HG03342 (cell line): ENCODE measurements around the gene WDR72.
A peak's percentile ranks its signal among the peaks of the same experiment; 100 is the strongest.

Experiments used
- ATAC-seq: cut with Tn5 transposase; IDR thresholded peaks from one replicate; pipeline ENCODE4 v1.9.1; 2021; ENCODE audit warnings: mild to moderate bottlenecking, moderate library complexity; ENCODE audit not compliant: unreplicated experiment

WDR72 gene

GRCh38 chr15:53611145-53611920 lies 148.1 kb downstream of the WDR72 start:
- no peak for ATAC-seq

GRCh38 chr15:53591041-53591440 lies 168.4 kb downstream of the WDR72 start:
- ATAC-seq = no peak

GRCh38 chr15:53590380-53590779 lies 169.1 kb downstream of the WDR72 start:
- no peak for ATAC-seq

- no peak for ATAC-seq
Observed at GRCh38 chr15:53589520-53590057, 169.9 kb downstream of the WDR72 start.

GRCh38 chr15:53588773-53589172 lies 170.7 kb downstream of the WDR72 start:
- ATAC-seq = no peak

GRCh38 chr15:53586799-53587198 lies 172.7 kb downstream of the WDR72 start:
- ATAC-seq = peak; percentile 78

- ATAC-seq = no peak
Observed at GRCh38 chr15:53581513-53581912, 177.9 kb downstream of the WDR72 start.

GRCh38 chr15:53580366-53580765 lies 179.1 kb downstream of the WDR72 start:
- no peak for ATAC-seq

GRCh38 chr15:53576841-53577240 lies 182.6 kb downstream of the WDR72 start:
- no peak for ATAC-seq

GRCh38 chr15:53573091-53573490 lies 186.4 kb downstream of the WDR72 start:
- ATAC-seq = no peak

GRCh38 chr15:53569751-53570480 lies 189.5 kb downstream of the WDR72 start:
- no peak for ATAC-seq

GRCh38 chr15:53566912-53567311 lies 192.6 kb downstream of the WDR72 start:
- no peak for ATAC-seq

- no peak for ATAC-seq
Observed at GRCh38 chr15:53565721-53566120, 193.7 kb downstream of the WDR72 start.

- no peak for ATAC-seq
Observed at GRCh38 chr15:53564647-53565046, 194.8 kb downstream of the WDR72 start.

- ATAC-seq = no peak
Observed at GRCh38 chr15:53563627-53564026, 195.8 kb downstream of the WDR72 start.

GRCh38 chr15:53559364-53560277 lies 199.8 kb downstream of the WDR72 start:
- no peak for ATAC-seq

GRCh38 chr15:53558384-53558783 lies 201.1 kb downstream of the WDR72 start:
- ATAC-seq = no peak

GRCh38 chr15:53555226-53555625 lies 204.2 kb downstream of the WDR72 start:
- no peak for ATAC-seq

GRCh38 chr15:53549697-53550305 lies 209.7 kb downstream of the WDR72 start:
- no peak for ATAC-seq

- ATAC-seq = no peak
Observed at GRCh38 chr15:53548236-53548635, 211.2 kb downstream of the WDR72 start.
